RWPE1 (cell line): ENCODE data around the gene DBX1.
A peak's percentile ranks its signal among the peaks of the same experiment; 100 is the strongest.

Source experiments
- CTCF ChIA-PET: fragments of 350-600 bp; sonication (Branson Sonifier 250); formaldehyde crosslinking; extraction: SDS; loops from one replicate; lab custom pipeline; 2021; lab: Yijun Ruan, JAX
- POLR2A ChIA-PET: fragments of 400-600 bp; formaldehyde crosslinking; extraction: SDS; loops from one replicate; lab custom pipeline; 2020; ENCODE audit warnings: antibody characterized with exemption; ENCODE audit not compliant: low non-redundant PET; lab: Yijun Ruan, JAX
- DNase-seq: peaks from one replicate; pipeline ENCODE4 v3.0.0; 2012; ENCODE audit warnings: low spot score
- H3K27ac ChIP-seq: fragments of 450-650 bp; 2 replicates; pipeline ENCODE4 v1.5.1; 2017
- TF ChIP-seq, protein P1 (sequence below): fragments of 450-650 bp; conservative IDR thresholded peaks from 2 replicates; pipeline ENCODE4 v1.5.1; 2017; ENCODE audit warnings: low read depth, mild to moderate bottlenecking

DBX1 gene

DNA sequence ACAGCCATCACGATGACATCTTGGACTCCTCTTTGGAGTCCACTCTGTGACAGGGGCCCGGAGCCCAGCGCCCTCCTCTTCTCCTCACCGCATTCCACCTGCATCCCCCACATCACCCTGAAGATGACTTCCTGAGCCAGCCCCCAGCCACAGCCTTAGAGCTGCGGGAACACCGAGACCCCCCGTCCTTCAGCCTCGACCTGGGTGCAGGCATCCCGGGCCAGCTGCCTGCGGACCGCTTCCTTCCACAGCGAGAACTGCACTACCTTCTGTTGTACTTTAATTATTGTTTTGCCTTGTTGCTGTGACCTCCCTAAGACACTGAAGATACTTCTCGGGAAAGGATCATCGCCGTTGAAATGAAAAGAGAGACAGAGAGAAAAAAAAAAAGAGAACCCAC, 42.1 kb downstream of the DBX1 start:
- no peak for DNase-seq
- POLR2A ChIA-PET = no interaction called here
- CTCF ChIA-PET = interaction anchor here (1.1 kb wide), 1 partner anchor 10 kb away, joined by 5 read pairs; no protein-coding TSS in a partner anchor
- no peak overlapping the region for H3K27ac ChIP-seq
- TF ChIP-seq, protein P1, sequence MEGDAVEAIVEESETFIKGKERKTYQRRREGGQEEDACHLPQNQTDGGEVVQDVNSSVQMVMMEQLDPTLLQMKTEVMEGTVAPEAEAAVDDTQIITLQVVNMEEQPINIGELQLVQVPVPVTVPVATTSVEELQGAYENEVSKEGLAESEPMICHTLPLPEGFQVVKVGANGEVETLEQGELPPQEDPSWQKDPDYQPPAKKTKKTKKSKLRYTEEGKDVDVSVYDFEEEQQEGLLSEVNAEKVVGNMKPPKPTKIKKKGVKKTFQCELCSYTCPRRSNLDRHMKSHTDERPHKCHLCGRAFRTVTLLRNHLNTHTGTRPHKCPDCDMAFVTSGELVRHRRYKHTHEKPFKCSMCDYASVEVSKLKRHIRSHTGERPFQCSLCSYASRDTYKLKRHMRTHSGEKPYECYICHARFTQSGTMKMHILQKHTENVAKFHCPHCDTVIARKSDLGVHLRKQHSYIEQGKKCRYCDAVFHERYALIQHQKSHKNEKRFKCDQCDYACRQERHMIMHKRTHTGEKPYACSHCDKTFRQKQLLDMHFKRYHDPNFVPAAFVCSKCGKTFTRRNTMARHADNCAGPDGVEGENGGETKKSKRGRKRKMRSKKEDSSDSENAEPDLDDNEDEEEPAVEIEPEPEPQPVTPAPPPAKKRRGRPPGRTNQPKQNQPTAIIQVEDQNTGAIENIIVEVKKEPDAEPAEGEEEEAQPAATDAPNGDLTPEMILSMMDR = no peak

DNA sequence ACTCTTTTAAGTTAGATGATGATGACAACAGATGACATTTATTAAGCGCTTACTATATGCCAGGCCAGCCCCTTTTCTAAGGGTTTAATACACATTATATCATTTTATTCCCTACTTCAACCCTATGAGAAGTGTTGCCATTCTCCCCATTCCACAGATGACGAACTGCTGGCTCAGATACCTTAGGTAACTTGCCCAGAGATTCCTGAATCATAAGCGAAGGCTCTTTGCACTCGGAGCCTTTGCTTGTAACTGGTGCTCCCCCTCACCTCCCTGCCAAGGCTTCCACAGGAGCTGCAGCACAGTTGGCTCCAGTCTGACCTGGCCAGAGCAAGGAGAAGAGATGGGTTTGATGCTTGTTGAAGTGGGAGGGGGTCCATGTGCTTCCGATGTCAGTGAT, 43.0 kb downstream of the DBX1 start:
- DNase-seq = no peak
- TF ChIP-seq, protein P1 = no peak
- no peak overlapping the region for H3K27ac ChIP-seq
- ChIA-PET POLR2A (no interaction called here), CTCF (interaction anchor here (1.1 kb wide), 1 partner anchor 11 kb away, joined by 5 read pairs; no protein-coding TSS in a partner anchor)

DNA sequence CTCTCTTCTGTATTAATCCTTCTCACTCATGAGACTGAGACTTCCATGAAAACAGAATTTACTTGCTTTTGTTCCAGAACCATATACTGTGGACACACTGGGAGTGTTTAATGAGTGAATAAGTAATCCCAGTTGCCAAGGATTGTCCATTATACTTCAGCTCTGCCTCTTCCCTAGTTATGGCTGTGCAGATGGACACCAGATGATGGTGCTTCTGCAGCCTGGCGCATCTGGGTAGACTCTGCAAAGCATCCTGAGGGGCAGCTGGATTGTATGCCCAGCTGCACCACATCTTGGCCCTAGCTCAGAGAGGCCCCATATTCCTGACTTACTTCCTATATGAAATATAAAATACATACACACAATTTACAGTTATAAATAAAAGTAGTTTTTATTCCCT, 43.5 kb downstream of the DBX1 start:
- ChIA-PET POLR2A (no interaction called here), CTCF (no interaction called here)
- DNase-seq = no peak
- TF ChIP-seq, protein P1 = no peak
- H3K27ac ChIP-seq = no peak overlapping the region

DNA sequence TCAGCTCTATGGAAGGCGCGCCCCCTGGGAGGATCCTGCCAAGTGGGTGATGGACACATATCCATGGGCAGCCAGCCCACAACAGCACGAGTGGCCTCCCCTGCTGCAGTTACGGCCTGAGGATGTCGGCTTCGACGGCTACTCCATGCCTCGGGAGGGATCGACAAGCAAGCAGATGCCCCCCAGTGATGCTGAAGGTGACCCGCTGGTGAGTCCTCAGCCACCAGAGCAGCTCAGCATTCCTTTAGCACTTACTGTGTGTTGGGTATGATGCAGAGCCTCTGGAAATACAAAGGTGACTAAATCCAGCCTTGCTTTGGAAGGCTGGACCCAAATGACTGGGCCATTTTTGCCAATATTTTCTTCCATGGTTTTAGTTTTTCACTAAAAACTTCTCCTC, 45.7 kb downstream of the DBX1 start:
- peak overlapping the region; percentile 35 for H3K27ac ChIP-seq
- CTCF ChIA-PET = interaction anchor here (1.0 to 1.8 kb wide), 2 partner anchors 11 to 14 kb away, joined by 3 read pairs; no protein-coding TSS in a partner anchor
- DNase-seq = no peak
- POLR2A ChIA-PET = no interaction called here
- TF ChIP-seq, protein P1 = no peak

DNA sequence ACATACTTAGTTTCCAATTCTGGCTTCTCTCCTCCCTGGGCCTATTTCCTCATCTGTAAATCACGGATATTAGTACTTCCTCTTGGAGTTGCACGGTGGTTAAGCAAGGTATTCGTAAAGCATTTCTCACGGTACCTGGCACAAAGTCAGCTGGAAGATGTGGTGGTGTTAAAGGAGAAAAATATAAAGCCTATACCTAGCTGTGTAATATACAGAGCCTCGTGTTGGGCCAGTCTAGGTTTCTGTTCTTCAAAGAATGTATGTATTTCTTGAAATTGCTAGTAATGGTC, 47.2 kb downstream of the DBX1 start:
- peak overlapping the region; percentile 99 for H3K27ac ChIP-seq
- CTCF ChIA-PET = interaction anchor here (0.7 to 1.6 kb wide), 2 partner anchors 20 to 23 kb away, joined by 4 to 10 read pairs; no protein-coding TSS in a partner anchor

DNA sequence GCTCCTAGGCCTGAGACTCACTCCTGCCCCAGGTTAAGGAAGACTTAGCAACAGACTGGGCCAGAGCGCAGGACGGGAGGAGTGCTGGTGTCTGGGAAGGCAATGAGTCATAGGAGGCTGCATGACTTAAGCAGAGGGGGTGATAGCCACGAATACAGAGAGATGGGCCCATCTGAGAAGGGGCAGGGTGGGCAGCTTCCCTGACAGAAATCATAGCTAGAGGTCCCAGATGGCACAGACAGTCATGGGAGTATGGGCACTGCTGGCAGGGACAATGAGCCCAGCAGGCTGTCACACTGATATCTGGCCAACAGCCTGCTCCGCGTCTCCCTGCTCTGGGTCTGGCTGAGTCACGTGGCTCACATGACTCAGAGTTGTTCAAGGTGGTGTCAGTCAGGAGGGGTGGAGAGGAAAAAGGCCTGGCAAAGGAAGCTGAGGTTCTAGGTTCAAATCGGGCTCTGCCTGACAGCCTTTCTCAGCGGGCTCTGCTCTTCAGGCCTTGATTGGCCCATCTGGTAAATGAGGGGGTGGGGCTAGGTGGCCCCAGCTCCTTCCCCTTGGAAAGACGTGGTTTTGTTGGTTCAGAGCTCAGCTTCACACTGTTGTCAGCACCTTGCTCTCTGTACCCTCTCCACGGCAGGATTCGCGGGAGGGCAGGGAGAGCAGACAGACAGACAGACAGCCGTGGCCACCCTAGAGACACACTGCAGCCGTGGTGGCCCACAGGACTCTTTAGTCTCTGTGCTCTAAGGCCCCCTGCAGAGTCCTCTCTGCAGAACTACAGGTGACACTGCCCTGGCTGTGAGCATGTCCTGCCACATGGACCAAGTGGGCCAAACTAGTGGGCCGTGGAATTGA, 47.8 kb downstream of the DBX1 start:
- POLR2A ChIA-PET = interaction anchor here (0.5 to 1.0 kb wide), 2 partner anchors 56 to 94 kb away, joined by 4 read pairs; no protein-coding TSS in a partner anchor
- H3K27ac ChIP-seq = peak overlapping the region; percentile 99
- CTCF ChIA-PET = interaction anchor here (0.7 to 1.6 kb wide), 4 partner anchors 10 to 23 kb away, joined by 4 to 10 read pairs (median 4); no protein-coding TSS in a partner anchor
- peak; percentile 95 for DNase-seq
- TF ChIP-seq, protein P1 = no peak

More for the DNA sequence above, 47.2 kb downstream of the DBX1 start:
- TF ChIP-seq, protein P1 = no peak
- peak; percentile 25 for DNase-seq
- POLR2A ChIA-PET = interaction anchor here (1.0 kb wide), 1 partner anchor 57 kb away, joined by 4 read pairs; no protein-coding TSS in a partner anchor
